Gastrocnemius medialis (tissue), 4 donors: ENCODE measurements around the gene SHISAL2B. TPM values are rescaled to one million over a fixed set of nuclear protein-coding genes. Genes with fewer than 3 reads are reported as not detected.

ENCODE experiments used
- ATAC-seq, 2 donors: fragments of 150-250 bp; one replicate each; pipeline ENCODE4 v1.9.1; 2016
- DNase-seq, 2 donors: peaks; one replicate each; pipeline ENCODE4 v3.0.0-alpha.2; 2019
- H3K27ac ChIP-seq, 4 donors: fragments of 200-600 bp; sonication (generic); 1 replicate in 1 of 4; 2 replicates in 3 of 4; pipeline ENCODE4 v1.5.1; 2016 to 2018; ENCODE audit warnings: mild to moderate bottlenecking in 2 of 4, moderate library complexity in 1 of 4
- H3K27me3 ChIP-seq, 3 donors: fragments of 200-600 bp; sonication (generic) in 2 of 3; 1 replicate in 1 of 3; 2 replicates in 2 of 3; pipeline versions ENCODE4 v1.5.1 to v1.6.0; 2016 to 2019; ENCODE audit warnings: mild to moderate bottlenecking in 1 of 3, moderate library complexity in 1 of 3
- H3K36me3 ChIP-seq, 2 donors: fragments of 200-600 bp; sonication (generic) in 1 of 2; one replicate each; pipeline ENCODE4 v1.5.1; 2017 to 2018
- H3K4me1 ChIP-seq, 2 donors: fragments of 200-600 bp; sonication (generic) in 1 of 2; one replicate each; pipeline ENCODE4 v1.5.1; 2016 to 2017; ENCODE audit warnings: mild to moderate bottlenecking in 2 of 2
- H3K4me3 ChIP-seq, 4 donors: fragments of 200-600 bp; sonication (generic) in 3 of 4; 1 replicate in 1 of 4; 2 replicates in 3 of 4; pipeline ENCODE4 v1.5.1; 2016 to 2019; ENCODE audit warnings: mild to moderate bottlenecking in 2 of 4
- H3K9me3 ChIP-seq, 3 donors: fragments of 200-600 bp; sonication (generic) in 2 of 3; 1 replicate in 1 of 3; 2 replicates in 2 of 3; pipeline ENCODE4 v1.5.1; 2016 to 2019
- CTCF ChIP-seq, 5 experiments: fragments of 450-650 bp in 3 of 5; fragments of 200-600 bp in 2 of 5; sonication (generic) in 2 of 5; IDR thresholded peaks in 4 of 5; conservative IDR thresholded peaks in 1 of 5; 1 replicate in 4 of 5; 2 replicates in 1 of 5; pipeline ENCODE4 v1.5.1; 2016 to 2019; ENCODE audit warnings: antibody characterized with exemption in 5 of 5, mild to moderate bottlenecking in 3 of 5, moderate library complexity in 3 of 5
- POLR2A ChIP-seq, 2 donors: fragments of 450-650 bp; IDR thresholded peaks; one replicate each; pipeline ENCODE4 v1.6.1; 2017; ENCODE audit warnings: antibody characterized with exemption in 2 of 2, mild to moderate bottlenecking in 2 of 2, moderate library complexity in 2 of 2
- in situ Hi-C, 4 donors: fragments of 200-750 bp; cut with MboI; loops; one replicate each; pipeline versions ENCODE4 v1.15.0 to v1.8.0; 2017; ENCODE audit warnings: low sequenced_read_pairs in 4 of 4
- intact Hi-C: fragments of 100-400 bp; cut with DNase I; formaldehyde crosslinking; loops from one replicate; pipeline ENCODE4 v1.15.1; 2023; ENCODE audit warnings: low total_unique reads
- total RNA-seq, 4 donors: library from RNA; depleted of rRNA; stranded (reverse); fragments of >200 nt; gene quantifications; one replicate each; pipeline versions ENCODE4 v1.1.0 to v1.2.3, GENCODE V29; 2016

SHISAL2B gene
- total RNA-seq, 4 donors from 2014 or later: not detected

- no peak overlapping the region for H3K4me3 ChIP-seq
- DNase-seq (no peak), ATAC-seq (no peak)
- peaks cover 7 to 13% of the 10 kb centered on the region in 2 donors for H3K4me1 ChIP-seq
- in situ Hi-C loops: no loop called here
- no peaks in the 10 kb centered on the region for H3K27me3 ChIP-seq
- intact Hi-C loops: no loop called here
- H3K36me3 ChIP-seq: peaks cover 0 to 6% of the 10 kb centered on the region in 2 donors
- TF ChIP-seq CTCF (IDR thresholded peaks at IDR 0.05 in 4 of 5, conservative IDR thresholded peaks at IDR 0.05 in 1 of 5): no peak
- TF ChIP-seq POLR2A (IDR thresholded peaks at IDR 0.05): no peak
- no peak overlapping the region for H3K27ac ChIP-seq
- no peaks in the 10 kb centered on the region for H3K9me3 ChIP-seq
Measured at GRCh38 chr5:64742411-64742810, 52.1 kb downstream of the SHISAL2B start.

GRCh38 chr5:64742821-64743220 lies 52.5 kb downstream of the SHISAL2B start:
- TF ChIP-seq POLR2A (IDR thresholded peaks at IDR 0.05) (no peak), CTCF (IDR thresholded peaks at IDR 0.05 in 4 of 5, conservative IDR thresholded peaks at IDR 0.05 in 1 of 5) (no peak)
- no peak for ATAC-seq
- intact Hi-C loops (no loop called here), in situ Hi-C loops (no loop called here)
- H3K36me3 ChIP-seq: peaks cover 0 to 6% of the 10 kb centered on the region in 2 donors
- H3K27ac ChIP-seq: no peak overlapping the region
- DNase-seq: no peak
- no peaks in the 10 kb centered on the region for H3K9me3 ChIP-seq
- no peak overlapping the region for H3K4me3 ChIP-seq
- peaks cover 7 to 13% of the 10 kb centered on the region in 2 donors for H3K4me1 ChIP-seq
- H3K27me3 ChIP-seq: no peaks in the 10 kb centered on the region

- TF ChIP-seq CTCF (IDR thresholded peaks at IDR 0.05 in 4 of 5, conservative IDR thresholded peaks at IDR 0.05 in 1 of 5) (no peak), POLR2A (IDR thresholded peaks at IDR 0.05) (no peak)
- Histone ChIP-seq H3K4me1 (peaks cover 7 to 20% of the 10 kb centered on the region in 2 donors), H3K27ac (no peak overlapping the region), H3K27me3 (no peaks in the 10 kb centered on the region), H3K4me3 (no peak overlapping the region), H3K36me3 (no peaks in the 10 kb centered on the region), H3K9me3 (no peaks in the 10 kb centered on the region)
- in situ Hi-C loops (no loop called here), intact Hi-C loops (no loop called here)
- ATAC-seq (no peak), DNase-seq (no peak)
Measured at GRCh38 chr5:64744914-64745313, 54.6 kb downstream of the SHISAL2B start.

- ATAC-seq: no peak
- no peak overlapping the region for H3K4me3 ChIP-seq
- TF ChIP-seq CTCF (IDR thresholded peaks at IDR 0.05 in 4 of 5, conservative IDR thresholded peaks at IDR 0.05 in 1 of 5): no peak
- TF ChIP-seq POLR2A (IDR thresholded peaks at IDR 0.05): no peak
Measured at GRCh38 chr5:64746446-64746845, 56.1 kb downstream of the SHISAL2B start.

GRCh38 chr5:64749385-64749784 lies 59.1 kb downstream of the SHISAL2B start:
- H3K36me3 ChIP-seq: peaks cover 0 to 10% of the 10 kb centered on the region in 2 donors
- no peaks in the 10 kb centered on the region for H3K27me3 ChIP-seq
- DNase-seq: no peak
- TF ChIP-seq POLR2A (IDR thresholded peaks at IDR 0.05) (no peak), CTCF (IDR thresholded peaks at IDR 0.05 in 4 of 5, conservative IDR thresholded peaks at IDR 0.05 in 1 of 5) (no peak)
- H3K9me3 ChIP-seq: no peaks in the 10 kb centered on the region
- no peak for ATAC-seq
- no peak overlapping the region for H3K27ac ChIP-seq
- intact Hi-C loops (no loop called here), in situ Hi-C loops (no loop called here)
- H3K4me3 ChIP-seq: no peak overlapping the region
- peaks cover 0 to 7% of the 10 kb centered on the region in 2 donors for H3K4me1 ChIP-seq

More at GRCh38 chr5:64746446-64746845, 56.1 kb downstream of the SHISAL2B start:
- H3K27me3 ChIP-seq: no peaks in the 10 kb centered on the region
- H3K9me3 ChIP-seq: no peaks in the 10 kb centered on the region
- peaks cover 7 to 20% of the 10 kb centered on the region in 2 donors for H3K4me1 ChIP-seq
- no peaks in the 10 kb centered on the region for H3K36me3 ChIP-seq
- intact Hi-C loops: no loop called here
- no peak overlapping the region for H3K27ac ChIP-seq
- in situ Hi-C loops: no loop called here
- DNase-seq: no peak
